ENCODE results near the gene CPNE6.

DNA sequence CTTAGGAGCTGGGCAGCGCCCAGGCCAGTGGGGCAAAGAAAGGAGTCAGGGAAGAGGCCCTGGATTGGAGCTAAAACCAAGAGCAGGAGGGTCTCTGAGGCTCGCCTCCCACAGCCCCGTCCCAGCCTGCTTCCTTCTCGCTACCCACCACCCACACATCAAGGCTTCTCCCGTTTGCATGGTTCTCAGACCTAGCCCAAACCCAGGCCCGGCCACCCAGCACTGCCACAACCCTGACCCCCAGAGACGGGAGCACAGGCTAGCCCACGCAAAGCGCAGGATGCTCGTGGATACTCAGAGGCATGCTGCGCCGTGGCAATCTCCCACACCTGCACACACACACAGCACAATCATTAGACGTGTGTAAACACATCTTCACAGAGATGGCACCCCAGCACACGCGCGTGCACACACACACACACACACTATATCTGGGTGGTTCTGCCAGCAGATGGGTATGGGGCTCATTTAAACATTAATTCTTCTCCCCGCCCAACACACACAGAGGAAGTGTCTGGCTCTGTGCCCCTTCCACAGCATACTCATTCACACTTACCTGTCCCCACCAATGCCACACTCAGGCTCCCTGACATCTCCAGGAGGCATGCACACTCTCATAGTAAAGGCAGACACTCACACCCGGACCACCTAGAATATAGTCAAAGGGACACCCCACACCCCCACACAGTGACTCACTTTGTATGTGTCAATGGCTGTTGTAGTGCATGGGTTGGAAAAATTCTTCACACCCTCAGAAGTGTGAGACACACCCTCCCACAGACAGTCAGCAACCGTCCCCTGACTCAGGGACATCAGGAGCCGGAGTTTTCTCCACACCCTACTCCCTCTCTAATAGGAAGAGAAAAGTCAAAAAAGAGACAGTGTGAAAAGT, 18.5 kb upstream of the CPNE6 start:
- TF ChIP-seq CTCF (IDR thresholded peaks at IDR 0.05) (no peak), EZH2 (IDR thresholded peaks at IDR 0.05; ENCODE audit: borderline replicate concordance, insufficient read depth, low read depth, low read length, poor library complexity, severe bottlenecking) (no peak)

Measured in B cell (primary cell).